Mononuclear cell (primary cell): ENCODE measurements around the gene PGAP3. TPM values are rescaled to one million over a fixed set of nuclear protein-coding genes. Genes with fewer than 3 reads are reported as not detected.

Source experiments
- H3K27me3 ChIP-seq: 2 replicates; pipeline ENCODE4 v1.6.0; 2011; ENCODE audit warnings: low read length, control low read depth; ENCODE audit not compliant: insufficient read depth
- H3K4me1 ChIP-seq: 2 replicates; pipeline ENCODE4 v1.5.1; 2011; ENCODE audit warnings: mild to moderate bottlenecking, low read length, control low read depth; ENCODE audit not compliant: insufficient read depth
- H3K4me3 ChIP-seq: 2 replicates; pipeline ENCODE4 v1.5.1; 2011; ENCODE audit warnings: mild to moderate bottlenecking, low read length, moderate library complexity
- H3K9me3 ChIP-seq: 2 replicates; pipeline ENCODE4 v1.5.1; 2011; ENCODE audit warnings: low read depth, mild to moderate bottlenecking, control low read depth, low read length
- total RNA-seq: library from RNA; depleted of rRNA; stranded (reverse); fragments of >200 nt; gene quantifications from one replicate; pipeline ENCODE4 v1.2.3, GENCODE V29; 2012

Gene PGAP3
- total RNA-seq, 1 donor: 6.4 TPM

DNA sequence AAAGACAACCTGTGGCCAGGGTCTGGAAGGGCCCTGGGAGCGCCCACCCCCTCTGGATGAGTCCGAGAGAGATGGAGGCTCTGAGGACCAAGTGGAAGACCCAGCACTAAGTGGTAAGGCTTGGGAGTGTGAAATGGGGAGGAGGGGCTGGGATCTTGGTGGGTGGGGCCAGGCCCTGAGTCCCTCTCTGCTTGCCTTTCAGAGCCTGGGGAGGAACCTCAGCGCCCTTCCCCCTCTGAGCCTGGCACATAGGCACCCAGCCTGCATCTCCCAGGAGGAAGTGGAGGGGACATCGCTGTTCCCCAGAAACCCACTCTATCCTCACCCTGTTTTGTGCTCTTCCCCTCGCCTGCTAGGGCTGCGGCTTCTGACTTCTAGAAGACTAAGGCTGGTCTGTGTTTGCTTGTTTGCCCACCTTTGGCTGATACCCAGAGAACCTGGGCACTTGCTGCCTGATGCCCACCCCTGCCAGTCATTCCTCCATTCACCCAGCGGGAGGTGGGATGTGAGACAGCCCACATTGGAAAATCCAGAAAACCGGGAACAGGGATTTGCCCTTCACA lies 52.2 kb downstream of the PGAP3 start:
- no peaks in the 10 kb centered on the region for H3K27me3 ChIP-seq
- peaks cover 61% of the 10 kb centered on the region for H3K4me1 ChIP-seq
- H3K4me3 ChIP-seq: no peak overlapping the region
- no peaks in the 10 kb centered on the region for H3K9me3 ChIP-seq

DNA sequence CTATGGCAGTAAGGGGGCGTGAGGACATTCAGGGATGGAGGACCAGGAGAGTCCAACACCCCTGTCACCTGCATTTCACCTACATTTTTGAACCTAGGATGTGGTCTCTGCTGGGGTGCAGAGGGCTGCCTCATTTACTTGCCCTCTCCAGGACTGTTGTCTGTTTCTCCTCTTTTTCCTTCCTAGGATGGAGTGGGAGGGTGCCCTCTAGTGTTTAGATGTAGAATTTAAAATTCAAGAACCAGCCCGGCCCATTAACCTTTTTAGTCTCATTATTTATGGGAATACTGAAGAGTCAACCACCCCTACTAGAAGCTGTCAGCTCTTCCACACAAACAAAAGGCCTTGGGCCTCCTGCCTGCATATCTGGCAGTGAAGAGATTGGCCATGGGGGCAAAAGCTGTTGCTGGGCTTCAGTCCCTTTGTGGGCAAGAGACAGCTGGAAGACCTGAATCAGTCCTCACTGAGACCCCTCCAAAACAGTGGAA lies 53.4 kb downstream of the PGAP3 start:
- Histone ChIP-seq H3K27me3 (no peaks in the 10 kb centered on the region), H3K4me3 (no peak overlapping the region), H3K4me1 (peaks cover 59% of the 10 kb centered on the region), H3K9me3 (no peaks in the 10 kb centered on the region)

DNA sequence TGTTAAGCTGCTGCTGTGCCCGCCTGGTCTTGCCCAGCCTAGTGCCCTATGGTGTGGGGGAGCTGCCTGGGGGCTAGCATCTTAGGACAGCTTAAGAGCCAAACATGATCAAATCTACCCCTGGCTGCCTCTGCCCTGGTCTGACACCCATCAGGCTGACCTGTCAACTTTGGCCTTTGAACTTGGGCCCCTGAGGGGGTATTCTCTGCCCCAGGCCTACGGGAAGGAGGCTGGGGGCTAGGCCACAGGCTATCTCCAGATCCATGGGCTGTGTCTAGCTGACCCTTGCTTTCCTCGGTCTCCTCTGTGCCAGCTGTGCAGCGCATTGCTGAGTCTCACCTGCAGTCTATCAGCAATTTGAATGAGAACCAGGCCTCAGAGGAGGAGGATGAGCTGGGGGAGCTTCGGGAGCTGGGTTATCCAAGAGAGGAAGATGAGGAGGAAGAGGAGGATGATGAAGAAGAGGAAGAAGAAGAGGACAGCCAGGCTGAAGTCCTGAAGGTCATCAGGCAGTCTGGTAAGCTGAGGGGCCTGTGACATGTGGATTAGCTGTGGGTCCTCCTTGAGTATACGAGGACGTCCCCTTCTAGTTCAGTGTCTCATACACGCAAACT lies 54.2 kb downstream of the PGAP3 start:
- Histone ChIP-seq H3K9me3 (no peaks in the 10 kb centered on the region), H3K27me3 (no peaks in the 10 kb centered on the region), H3K4me3 (no peak overlapping the region), H3K4me1 (peaks cover 53% of the 10 kb centered on the region)

DNA sequence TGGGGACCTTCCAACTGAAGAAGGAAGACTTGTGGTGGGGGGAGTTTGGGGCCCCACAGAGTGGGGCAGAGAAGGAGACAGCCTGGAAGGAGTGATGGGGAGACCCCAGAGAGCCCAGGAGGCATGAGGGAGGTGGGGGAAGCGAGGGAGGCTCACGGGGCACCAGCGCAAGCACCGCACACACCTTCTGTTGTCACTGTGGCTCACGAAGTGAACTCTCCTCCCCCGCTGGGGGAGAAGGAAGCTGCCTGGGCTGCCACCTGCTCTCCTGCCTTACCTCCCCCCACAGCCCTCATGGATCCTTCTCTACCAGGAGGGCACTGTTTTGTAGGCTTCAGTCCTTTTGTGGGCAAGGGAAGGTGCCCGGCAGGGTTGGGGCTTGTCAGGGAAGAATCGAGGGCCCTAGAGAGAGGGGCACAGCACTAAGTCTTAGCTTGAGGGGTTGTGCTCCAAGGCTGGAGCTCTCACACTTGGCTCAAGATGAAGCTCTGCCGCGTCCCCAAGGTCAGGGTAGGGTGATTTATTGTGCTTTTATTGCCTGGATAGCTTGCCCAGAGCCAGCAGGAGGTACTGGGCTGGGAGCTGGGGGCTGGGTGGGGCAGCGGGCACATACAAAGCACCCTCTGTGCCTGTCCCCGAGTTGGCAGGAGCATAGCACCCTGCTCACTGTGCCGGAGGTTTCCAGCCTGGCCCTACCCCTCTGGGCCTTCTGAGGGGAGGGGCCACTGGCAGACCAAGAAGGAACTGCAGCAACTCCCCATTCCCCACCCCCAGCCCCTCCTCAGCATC lies 55.5 kb downstream of the PGAP3 start:
- Histone ChIP-seq H3K27me3 (peaks cover 5% of the 10 kb centered on the region), H3K4me1 (peaks cover 41% of the 10 kb centered on the region), H3K4me3 (no peak overlapping the region), H3K9me3 (no peaks in the 10 kb centered on the region)

DNA sequence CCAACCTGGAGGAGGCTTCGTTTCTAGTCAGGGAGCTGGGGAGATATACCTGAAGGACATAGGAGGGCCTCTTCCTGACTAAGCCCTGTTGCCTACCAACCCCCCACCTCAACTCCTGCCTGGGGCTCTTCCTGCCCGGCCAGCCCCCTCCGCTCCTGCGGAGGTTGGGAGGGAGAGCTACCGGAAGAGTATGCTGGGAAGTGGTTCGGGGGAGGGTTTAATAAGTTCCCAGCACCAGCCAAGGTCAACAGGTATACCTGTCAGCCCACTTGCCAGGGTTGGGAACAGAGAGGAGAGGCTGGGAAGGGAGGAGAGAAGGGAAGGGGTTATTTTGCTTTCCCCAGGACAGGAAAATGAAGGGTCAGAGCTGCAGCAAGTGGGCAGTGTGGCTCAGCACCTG lies 56.5 kb downstream of the PGAP3 start:
- no peaks in the 10 kb centered on the region for H3K9me3 ChIP-seq
- H3K4me1 ChIP-seq: peaks cover 41% of the 10 kb centered on the region
- no peak overlapping the region for H3K4me3 ChIP-seq
- peaks cover 10% of the 10 kb centered on the region for H3K27me3 ChIP-seq

DNA sequence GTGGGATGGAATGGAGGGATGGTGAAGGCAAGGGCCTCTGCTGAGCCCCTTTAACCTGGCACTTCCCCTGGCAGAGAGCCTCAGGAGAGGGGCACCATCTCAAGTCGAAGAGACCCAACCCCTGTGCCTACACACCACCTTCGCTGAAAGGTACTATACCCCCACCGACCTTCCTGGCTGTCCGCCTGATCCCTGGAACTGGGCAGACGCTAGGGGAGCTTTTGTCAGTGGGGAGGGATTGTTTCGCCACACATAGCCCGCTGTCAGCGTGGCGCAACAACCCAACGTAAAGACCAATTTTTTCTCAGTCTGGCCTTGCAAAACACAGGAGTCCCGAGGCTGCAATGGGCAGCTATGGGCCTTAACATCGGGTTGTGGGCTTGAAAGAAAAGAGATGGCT lies 58.0 kb downstream of the PGAP3 start:
- no peak overlapping the region for H3K4me3 ChIP-seq
- no peaks in the 10 kb centered on the region for H3K9me3 ChIP-seq
- H3K4me1 ChIP-seq: peaks cover 30% of the 10 kb centered on the region
- H3K27me3 ChIP-seq: peaks cover 20% of the 10 kb centered on the region

DNA sequence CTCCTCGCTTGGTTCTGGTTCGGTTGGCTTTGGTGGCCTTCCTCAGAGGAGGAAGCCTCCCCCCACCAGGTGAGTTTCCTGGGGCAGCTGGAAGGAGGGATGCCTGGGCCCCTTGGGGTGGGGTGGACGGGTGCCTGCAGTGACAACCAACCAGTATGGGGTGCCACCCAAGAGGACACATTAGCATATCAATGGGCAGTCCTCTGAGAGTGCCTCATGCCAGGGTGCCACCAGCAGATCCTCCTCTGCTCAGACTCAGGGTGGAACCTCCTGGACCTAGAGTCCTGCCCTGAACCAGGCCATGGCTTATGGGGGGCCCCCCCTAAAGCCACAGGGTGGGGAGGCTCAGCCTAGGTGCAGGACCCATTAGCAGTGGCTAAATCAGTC lies 58.4 kb downstream of the PGAP3 start:
- Histone ChIP-seq H3K27me3 (peaks cover 20% of the 10 kb centered on the region), H3K9me3 (no peaks in the 10 kb centered on the region), H3K4me3 (no peak overlapping the region), H3K4me1 (peaks cover 25% of the 10 kb centered on the region)

DNA sequence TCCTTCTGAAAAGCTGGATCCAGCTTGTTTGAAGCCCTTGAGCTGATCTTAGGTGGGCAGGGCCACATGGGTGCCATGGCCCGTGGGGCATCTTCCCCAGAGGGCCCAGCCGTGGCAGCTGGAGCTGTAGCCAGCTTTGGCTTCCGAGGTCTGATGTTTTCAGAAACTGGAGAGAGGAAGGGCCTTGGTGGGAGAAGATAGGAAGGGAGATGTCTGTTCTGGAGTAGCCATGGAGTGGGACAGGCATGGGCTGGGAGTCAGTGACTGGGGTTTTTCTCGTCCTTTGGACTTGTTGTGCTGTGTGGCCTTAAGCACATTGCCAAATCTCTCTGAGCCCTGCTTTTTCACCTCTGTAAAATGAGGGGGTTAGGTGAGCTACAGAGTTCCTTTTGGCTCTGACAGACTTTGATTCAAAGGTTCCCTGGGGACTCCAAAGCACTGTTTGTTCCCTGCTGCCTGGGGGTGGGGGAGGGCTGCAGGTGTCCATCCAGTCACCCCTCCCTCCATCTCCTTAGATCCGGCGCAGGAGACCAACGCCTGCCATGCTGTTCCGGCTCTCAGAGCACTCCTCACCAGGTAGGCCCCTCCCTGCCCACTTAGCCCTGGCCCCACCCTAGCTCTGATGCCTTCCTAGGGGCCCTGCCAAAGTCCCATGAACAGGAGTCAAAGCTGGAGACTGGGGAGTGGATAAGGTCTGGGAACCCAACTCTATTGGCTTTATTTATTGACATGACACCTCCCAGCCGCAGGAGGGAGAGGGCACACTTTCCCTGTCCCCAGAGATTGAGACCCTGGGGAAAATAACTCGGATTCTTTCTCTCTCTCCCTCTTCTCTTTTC lies 59.0 kb downstream of the PGAP3 start:
- peaks cover 20% of the 10 kb centered on the region for H3K27me3 ChIP-seq

DNA sequence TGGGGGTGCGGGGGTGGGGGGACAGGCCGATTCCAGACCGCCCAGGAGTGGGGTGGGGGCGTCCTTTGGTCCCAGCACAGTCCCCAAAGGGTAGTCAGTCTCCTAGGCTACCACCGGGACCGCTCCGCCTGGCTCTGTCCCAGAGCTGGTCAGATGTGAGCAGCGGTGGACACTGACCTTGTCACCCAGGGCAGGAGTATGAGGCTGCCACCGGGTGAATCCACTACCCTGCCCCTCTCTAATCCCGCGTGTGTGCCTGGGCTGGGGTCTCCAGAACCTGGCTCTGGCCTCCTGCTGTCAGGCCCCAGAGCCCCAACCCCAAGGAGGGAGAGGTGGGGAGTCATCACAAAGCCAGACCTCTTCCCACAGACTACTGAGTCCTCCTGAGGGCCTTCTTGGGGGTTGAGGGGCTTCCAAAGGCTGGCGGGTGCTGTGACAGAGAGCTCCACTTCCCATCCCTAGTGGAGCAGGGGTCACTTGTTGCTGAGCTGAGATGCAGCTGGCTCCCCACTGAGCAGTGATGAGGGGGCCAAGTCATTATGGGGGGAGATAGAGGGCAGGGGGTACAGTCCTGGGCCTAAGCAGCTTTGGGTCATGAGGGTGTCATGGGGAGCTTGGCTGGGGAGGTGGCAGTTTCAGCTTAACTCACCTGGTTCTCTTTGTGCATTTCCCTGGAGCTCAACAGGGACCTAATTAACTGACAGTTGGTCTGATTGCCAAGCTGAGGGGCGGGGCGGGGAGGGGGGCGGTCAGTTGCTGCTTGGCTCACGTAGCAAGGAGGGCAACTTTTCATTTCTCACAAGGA lies 59.9 kb downstream of the PGAP3 start:
- Histone ChIP-seq H3K4me3 (no peak overlapping the region), H3K27me3 (peaks cover 20% of the 10 kb centered on the region), H3K9me3 (no peaks in the 10 kb centered on the region), H3K4me1 (peaks cover 29% of the 10 kb centered on the region)

More for the DNA sequence above, 59.0 kb downstream of the PGAP3 start:
- no peaks in the 10 kb centered on the region for H3K9me3 ChIP-seq
- H3K4me3 ChIP-seq: no peak overlapping the region
- H3K4me1 ChIP-seq: peaks cover 21% of the 10 kb centered on the region

DNA sequence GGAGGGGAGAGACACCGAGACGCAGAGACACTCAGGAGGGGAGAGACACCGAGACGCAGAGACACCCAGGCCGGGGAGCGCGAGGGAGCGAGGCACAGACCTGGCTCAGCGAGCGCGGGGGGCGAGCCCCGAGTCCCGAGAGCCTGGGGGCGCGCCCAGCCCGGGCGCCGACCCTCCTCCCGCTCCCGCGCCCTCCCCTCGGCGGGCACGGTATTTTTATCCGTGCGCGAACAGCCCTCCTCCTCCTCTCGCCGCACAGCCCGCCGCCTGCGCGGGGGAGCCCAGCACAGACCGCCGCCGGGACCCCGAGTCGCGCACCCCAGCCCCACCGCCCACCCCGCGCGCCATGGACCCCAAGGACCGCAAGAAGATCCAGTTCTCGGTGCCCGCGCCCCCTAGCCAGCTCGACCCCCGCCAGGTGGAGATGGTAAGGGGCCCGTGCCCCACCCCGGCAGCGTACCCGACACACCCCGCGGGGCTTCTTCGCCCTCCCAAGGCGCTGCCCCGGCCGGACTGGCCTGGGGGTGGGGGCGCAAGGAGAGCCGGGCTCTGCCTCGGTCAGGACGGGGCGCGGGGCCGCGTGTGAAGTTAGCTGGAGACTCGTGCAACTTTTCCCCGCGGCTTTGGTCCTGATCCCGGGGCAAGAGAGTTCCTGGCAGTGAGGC lies 60.7 kb downstream of the PGAP3 start:
- H3K27me3 ChIP-seq: peaks cover 20% of the 10 kb centered on the region
- peaks cover 31% of the 10 kb centered on the region for H3K4me1 ChIP-seq
- no peaks in the 10 kb centered on the region for H3K9me3 ChIP-seq
- H3K4me3 ChIP-seq: no peak overlapping the region

DNA sequence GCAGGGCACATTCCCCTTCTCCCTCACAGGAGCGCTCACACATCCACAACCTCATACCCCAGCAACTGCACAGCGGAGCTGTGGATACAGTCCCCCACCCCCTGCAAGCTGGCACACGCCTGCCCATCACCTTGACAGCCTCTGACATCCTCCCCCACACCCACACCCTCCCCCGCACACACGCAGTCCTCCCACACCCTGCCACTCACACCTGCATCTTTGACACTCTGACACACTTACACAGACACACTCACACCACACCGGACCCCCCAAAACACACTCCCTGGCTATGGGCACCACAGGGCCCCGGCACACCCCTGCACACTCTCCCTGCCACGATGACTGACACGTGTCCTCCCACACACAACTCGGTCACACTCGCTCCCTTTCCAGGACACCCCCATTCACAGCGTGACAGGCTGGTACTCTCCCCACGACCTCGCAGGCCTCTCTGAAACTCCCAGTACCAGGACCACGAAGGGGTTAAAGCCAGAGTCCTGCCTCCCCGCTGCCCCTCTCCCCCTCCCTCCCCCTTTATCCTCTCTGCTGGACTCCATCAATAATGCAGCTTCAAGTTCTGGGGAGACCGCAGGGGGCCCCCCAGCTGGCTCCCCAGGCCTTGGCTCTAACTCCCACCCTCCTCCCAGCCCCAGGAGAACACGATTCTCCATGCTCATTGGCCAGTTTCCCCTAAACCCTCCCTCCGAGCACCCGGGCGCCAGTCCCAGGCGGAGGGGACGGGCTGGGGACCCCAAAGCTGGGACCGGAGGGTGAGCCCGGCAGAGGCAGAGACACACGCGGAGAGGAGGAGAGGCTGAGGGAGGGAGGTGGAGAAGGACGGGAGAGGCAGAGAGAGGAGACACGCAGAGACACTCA lies 61.4 kb downstream of the PGAP3 start, which contains the start of gene PPP1R1B:
Gene PPP1R1B (plus strand): TSS at position 782 of the 876 bp plus-strand sequence. CDS start 441 bp downstream, outside the sequence.
- H3K27me3 ChIP-seq: peaks cover 20% of the 10 kb centered on the region
- no peak within 1 kb of the TSS for H3K4me3 ChIP-seq
- no peaks in the 10 kb centered on the region for H3K9me3 ChIP-seq
- peaks cover 34% of the 10 kb centered on the region for H3K4me1 ChIP-seq

DNA sequence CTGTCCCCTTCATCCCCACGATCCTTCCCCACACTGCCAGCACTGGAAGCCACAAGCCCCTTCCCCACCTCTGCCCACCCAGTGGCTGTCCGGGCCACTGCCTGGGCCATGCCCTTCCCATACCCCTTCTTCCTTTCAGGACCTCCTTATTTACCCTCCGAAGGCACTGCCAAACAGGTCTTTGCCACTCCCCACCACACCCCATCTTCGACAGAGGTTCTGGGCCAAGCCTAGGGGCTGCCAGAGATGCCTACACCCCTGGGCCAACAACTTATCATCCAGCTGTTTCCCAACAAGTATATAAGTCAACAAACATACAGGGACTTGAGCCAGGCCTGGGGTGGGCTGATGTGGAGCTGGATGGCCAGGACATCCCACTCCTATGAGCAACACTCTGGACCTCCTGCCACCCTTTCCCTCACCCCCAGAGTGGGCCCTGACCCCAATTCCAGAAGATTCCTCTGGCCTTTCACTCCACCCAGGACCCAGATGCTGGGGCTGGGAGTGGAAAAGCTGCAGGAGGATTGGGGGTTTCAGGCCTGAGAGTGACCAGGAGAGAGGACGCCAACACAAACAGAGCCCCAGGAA lies 62.6 kb downstream of the PGAP3 start:
- Histone ChIP-seq H3K4me3 (no peak overlapping the region), H3K4me1 (peaks cover 31% of the 10 kb centered on the region), H3K27me3 (peaks cover 20% of the 10 kb centered on the region), H3K9me3 (no peaks in the 10 kb centered on the region)

DNA sequence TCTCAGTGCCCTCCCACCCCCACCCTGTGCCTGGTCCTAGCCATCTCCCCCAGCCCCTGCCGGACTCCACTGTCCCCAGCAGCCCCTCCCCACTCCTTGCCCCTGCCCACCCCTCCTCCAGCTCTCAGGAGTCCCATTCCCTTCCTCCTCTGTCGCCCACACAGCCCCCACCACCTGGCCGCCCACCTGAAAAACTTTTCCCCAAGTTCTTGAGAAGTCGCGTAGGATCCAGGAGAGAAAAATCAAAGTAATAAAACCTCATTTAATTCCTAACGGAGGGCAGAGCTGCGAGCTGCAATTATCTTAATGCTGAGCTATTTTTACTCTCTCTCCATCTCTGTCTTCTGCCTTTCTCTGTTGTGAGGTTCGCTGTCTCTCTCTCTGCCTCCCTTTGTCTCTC lies 63.5 kb downstream of the PGAP3 start:
- Histone ChIP-seq H3K4me3 (no peak overlapping the region), H3K27me3 (peaks cover 20% of the 10 kb centered on the region), H3K9me3 (no peaks in the 10 kb centered on the region), H3K4me1 (peaks cover 22% of the 10 kb centered on the region)
